H1 (cell line): ENCODE data around the gene PAGE2B. TPM values are rescaled to one million over a fixed set of nuclear protein-coding genes. Genes with fewer than 3 reads are reported as not detected.

Source experiments
- CTCF ChIA-PET: fragments of 300-600 bp; sonication (Branson Sonifier 250); formaldehyde crosslinking; loops from one replicate; lab custom pipeline; 2021; ENCODE audit not compliant: partially characterized antibody; lab: Charles Lee
- POLR2A ChIA-PET: fragments of 300-600 bp; sonication (Branson Sonifier 250); formaldehyde crosslinking; loops from one replicate; lab custom pipeline; 2021; ENCODE audit warnings: inconsistent platforms; ENCODE audit not compliant: partially characterized antibody; lab: Charles Lee
- DNase-seq, 2 experiments: peaks; one replicate each; pipeline versions ENCODE4 v3.0.0 to v3.0.0-alpha.2; 2010 to 2022; ENCODE audit warnings: low spot score in 2 of 2, low read depth in 1 of 2, mixed read lengths in 1 of 2
- FAIRE-seq: peaks from 2 replicates; lab custom pipeline; 2011; peaks lifted over from hg19 to GRCh38; lab: Jason Lieb, UNC
- H2AFZ ChIP-seq: 2 replicates; pipeline ENCODE4 v1.8.1; 2012; ENCODE audit warnings: low read length, inconsistent platforms
- H2AK5ac ChIP-seq: 2 replicates; pipeline ENCODE4 v1.6.1; 2013; ENCODE audit warnings: low read depth, low read length
- H2BK120ac ChIP-seq: replicated peaks from 2 replicates; pipeline ENCODE3; 2013; ENCODE audit warnings: low read depth, low read length, inconsistent platforms
- H2BK12ac ChIP-seq: 2 replicates; pipeline ENCODE4 v1.6.1; 2013; ENCODE audit warnings: low read depth, low read length
- H2BK15ac ChIP-seq: 2 replicates; pipeline ENCODE4 v1.6.1; 2013; ENCODE audit warnings: low read length
- H2BK20ac ChIP-seq: 2 replicates; pipeline ENCODE4 v1.6.1; 2013; ENCODE audit warnings: low read length
- H2BK5ac ChIP-seq: 2 replicates; pipeline ENCODE4 v1.6.1; 2013; ENCODE audit warnings: low read depth, low read length
- H3K14ac ChIP-seq: 2 replicates; pipeline ENCODE4 v1.6.1; 2013; ENCODE audit warnings: inconsistent platforms; ENCODE audit not compliant: insufficient read length
- H3K18ac ChIP-seq: 2 replicates; pipeline ENCODE4 v1.6.1; 2013; ENCODE audit warnings: low read length; ENCODE audit errors: extremely low read depth
- H3K23ac ChIP-seq: 2 replicates; pipeline ENCODE4 v1.6.1; 2013; ENCODE audit warnings: inconsistent platforms; ENCODE audit not compliant: insufficient read length
- H3K23me2 ChIP-seq: 2 replicates; pipeline ENCODE4 v1.6.1; 2013; ENCODE audit warnings: low read depth, low read length
- H3K27ac ChIP-seq: 2 replicates; pipeline ENCODE4 v1.6.1; 2011; ENCODE audit warnings: low read depth, low read length, inconsistent platforms
- H3K27me3 ChIP-seq, 4 experiments: replicated peaks in 1 of 4; 1 replicate in 1 of 4; 2 replicates in 3 of 4; pipeline versions ENCODE4 v1.6.1 to v1.8.1; 2011 to 2013; ENCODE audit warnings: low read length in 3 of 4, mild to moderate bottlenecking in 3 of 4, inconsistent platforms in 2 of 4, mixed read lengths in 2 of 4, moderate library complexity in 1 of 4; ENCODE audit not compliant: control insufficient read depth in 3 of 4, insufficient read depth in 3 of 4; ENCODE audit errors: extremely low read depth in 1 of 4
- H3K36me3 ChIP-seq, 4 experiments: 2 replicates each; pipeline versions ENCODE4 v1.6.1 to v1.8.1; 2011 to 2013; ENCODE audit warnings: mild to moderate bottlenecking in 4 of 4, low read length in 3 of 4, moderate library complexity in 2 of 4, control low read depth in 1 of 4, inconsistent platforms in 1 of 4; ENCODE audit not compliant: insufficient read depth in 4 of 4, control insufficient read depth in 2 of 4
- H3K4ac ChIP-seq: replicated peaks from 2 replicates; pipeline ENCODE3; 2013; ENCODE audit warnings: low read length, low read depth, mixed read lengths, inconsistent platforms; ENCODE audit not compliant: insufficient read length
- H3K4me1 ChIP-seq, 4 experiments: replicated peaks in 1 of 4; 1 replicate in 1 of 4; 2 replicates in 3 of 4; pipeline versions ENCODE4 v1.6.1 to v1.8.1; 2011 to 2013; ENCODE audit warnings: low read length in 3 of 4, inconsistent platforms in 2 of 4, mixed read lengths in 1 of 4; ENCODE audit not compliant: insufficient read depth in 4 of 4, control insufficient read depth in 3 of 4
- H3K4me2 ChIP-seq, 2 experiments: 2 replicates each; pipeline versions ENCODE4 v1.6.1 to v1.8.1; 2011 to 2013; ENCODE audit warnings: low read depth in 2 of 2, low read length in 2 of 2, control low read depth in 1 of 2, inconsistent platforms in 1 of 2, mild to moderate bottlenecking in 1 of 2; ENCODE audit not compliant: insufficient read depth in 1 of 2
- H3K4me3 ChIP-seq, 4 experiments: fragments of 200-600, 300-600 bp in 1 of 4; sonication (generic), shearing (Covaris generic), sonication (Bioruptor Twin) in 1 of 4; 2 replicates each; pipeline versions ENCODE4 v1.5.1 to v1.8.1; 2011 to 2016; ENCODE audit warnings: low read length in 4 of 4, low read depth in 3 of 4, control low read depth in 2 of 4, inconsistent platforms in 2 of 4, mild to moderate bottlenecking in 2 of 4, mixed read lengths in 1 of 4, moderate library complexity in 1 of 4; ENCODE audit not compliant: insufficient read depth in 2 of 4; ENCODE audit errors: extremely low read depth in 1 of 4
- H3K56ac ChIP-seq: replicated peaks from 2 replicates; pipeline ENCODE3; 2013; ENCODE audit warnings: low read depth, mild to moderate bottlenecking, mixed read lengths, low read length, inconsistent platforms; ENCODE audit not compliant: insufficient read length
- H3K79me1 ChIP-seq: 2 replicates; pipeline ENCODE4 v1.6.1; 2013; ENCODE audit warnings: low read depth, low read length, control low read depth
- H3K79me2 ChIP-seq, 2 experiments: 2 replicates each; pipeline versions ENCODE4 v1.6.1 to v1.8.1; 2012 to 2013; ENCODE audit warnings: low read length in 2 of 2, mild to moderate bottlenecking in 2 of 2, inconsistent platforms in 1 of 2; ENCODE audit not compliant: insufficient read depth in 2 of 2, control insufficient read depth in 1 of 2
- H3K9ac ChIP-seq, 4 experiments: replicated peaks in 1 of 4; 1 replicate in 1 of 4; 2 replicates in 3 of 4; pipeline versions ENCODE4 v1.6.1 to v1.8.1; 2011 to 2013; ENCODE audit warnings: low read depth in 3 of 4, low read length in 3 of 4, control low read depth in 2 of 4, mild to moderate bottlenecking in 2 of 4, moderate library complexity in 2 of 4, inconsistent platforms in 1 of 4; ENCODE audit errors: extremely low read depth in 1 of 4
- H3K9me3 ChIP-seq, 2 experiments: 2 replicates each; pipeline versions ENCODE4 v1.6.1 to v1.8.1; 2012 to 2013; ENCODE audit warnings: mild to moderate bottlenecking in 2 of 2, moderate library complexity in 2 of 2, control low read depth in 1 of 2, inconsistent platforms in 1 of 2, low read depth in 1 of 2, low read length in 1 of 2, mixed read lengths in 1 of 2; ENCODE audit not compliant: insufficient read depth in 2 of 2
- H4K20me1 ChIP-seq, 2 experiments: replicated peaks in 1 of 2; 2 replicates each; pipeline versions ENCODE3 to v1.8.1; 2011 to 2013; ENCODE audit warnings: inconsistent platforms in 2 of 2, low read length in 2 of 2, mild to moderate bottlenecking in 1 of 2; ENCODE audit not compliant: insufficient read depth in 2 of 2, control insufficient read depth in 1 of 2
- H4K5ac ChIP-seq: 2 replicates; pipeline ENCODE4 v1.6.1; 2013; ENCODE audit warnings: low read length, low read depth, mixed read lengths, inconsistent platforms; ENCODE audit not compliant: insufficient read length
- H4K8ac ChIP-seq: 2 replicates; pipeline ENCODE4 v1.8.0; 2013; ENCODE audit warnings: mild to moderate bottlenecking, moderate library complexity, low read length, inconsistent platforms; ENCODE audit not compliant: insufficient read depth; ENCODE audit errors: extremely low read depth
- H4K91ac ChIP-seq: replicated peaks from 2 replicates; pipeline ENCODE3; 2013; ENCODE audit warnings: low read length, mixed read lengths, inconsistent platforms; ENCODE audit not compliant: insufficient read length
- CHD7 ChIP-seq: fragments of 300-600 bp; sonication (generic); IDR thresholded peaks from 2 replicates; pipeline ENCODE4 v1.7.1; 2012; ENCODE audit warnings: low read length, moderate library complexity, mild to moderate bottlenecking, inconsistent platforms; ENCODE audit not compliant: insufficient replicate concordance
- WGBS, 2 experiments: shearing (Covaris generic) in 1 of 2; methylation state at CpG; one replicate each; pipeline versions ENCODE4 v1.1.6 to v1.1.7; 2013 to 2015; ENCODE audit warnings: low lambda C conversion rate in 2 of 2, mixed read lengths in 2 of 2, inconsistent platforms in 1 of 2, low coverage in 1 of 2, missing lambda C conversion rate in 1 of 2; ENCODE audit not compliant: insufficient replicate concordance in 2 of 2, insufficient coverage in 1 of 2, insufficient read length in 1 of 2; ENCODE audit errors: extremely low coverage in 1 of 2, missing lambda C conversion rate in 1 of 2; 5-methylcytosine and 5-hydroxymethylcytosine counted together
- polyA plus RNA-seq, 7 experiments: library from polyadenylated mRNA; depleted of rRNA in 3 of 7; stranded (reverse) in 5 of 7; unstranded in 2 of 7; fragments of >200 nt in 5 of 7; fragments of 200-250 nt in 2 of 7; gene quantifications; 1 replicate in 5 of 7; 2 replicates in 1 of 7; 4 replicates in 1 of 7; pipeline versions ENCODE4 v1.2.1 to v1.2.3, GENCODE V29; 2011 to 2013; ENCODE audit warnings: missing spikeins in 2 of 7, mixed read lengths in 2 of 7
- total RNA-seq: library from RNA; stranded (reverse); fragmentation: NEBNext Ultra II Directional; extraction: Animal tissue kit (Norgen Biotek cat#: 25700); gene quantifications from 2 replicates; pipeline ENCODE4 v1.2.1, GENCODE V29; 2021

The PAGE2B gene
- total and polyA plus RNA-seq, 2 of the 8 experiments (the other 6 are each of a cell fraction or from before 2014, with no cell fraction given), result not detected

GRCh38 chrX:55107911-55108310 is 33.1 kb downstream of the PAGE2B start:
- Histone ChIP-seq H2BK12ac (no peak overlapping the region), H4K20me1 (no peaks in the 10 kb centered on the region), H2BK15ac (no peak overlapping the region), H3K79me1 (no peaks in the 10 kb centered on the region), H4K8ac (no peak overlapping the region), H2AK5ac (no peak overlapping the region), H2AFZ (no peak overlapping the region), H3K14ac (no peak overlapping the region), H3K79me2 (no peaks in the 10 kb centered on the region), H3K4ac (no peak overlapping the region), H2BK120ac (no peak overlapping the region), H2BK20ac (no peak overlapping the region), H3K27ac (no peak overlapping the region), H4K5ac (no peak overlapping the region), H3K4me2 (no peak overlapping the region), H4K91ac (no peak overlapping the region), H3K9ac (no peak overlapping the region), H3K18ac (no peak overlapping the region), H3K56ac (no peak overlapping the region), H3K9me3 (no peaks in the 10 kb centered on the region; a peak in 1 of 4 replicates), H3K23ac (no peak overlapping the region), H3K27me3 (no peaks in the 10 kb centered on the region), H3K4me1 (no peaks in the 10 kb centered on the region), H3K36me3 (no peaks in the 10 kb centered on the region), H2BK5ac (no peak overlapping the region), H3K4me3 (no peak overlapping the region), H3K23me2 (no peaks in the 10 kb centered on the region)
- ChIA-PET CTCF (no interaction called here), POLR2A (no interaction called here)
- WGBS, 2 experiments, result 100% methylated on average over 1 of the region's 2 CpGs; no CpG with 5 or more reads in 1 of the 2 experiments
- DNase-seq (no peak), FAIRE-seq (no peak)
- no peak for TF ChIP-seq CHD7
